Nephron (organoid): ENCODE measurements around the gene SPEG.
"Not testable (repeated sequence)": the region's sequence is repeated elsewhere in the genome, so short reads cannot be mapped to it uniquely, and the experiment has no call there.

ENCODE experiments used
- H3K27ac Mint-ChIP-seq, 3 experiments: 2 replicates each; pipeline ENCODE4 v1.8.0; 2020; ENCODE audit warnings: mixed read lengths in 3 of 3, mild to moderate bottlenecking in 2 of 3, moderate library complexity in 1 of 3
- H3K27me3 Mint-ChIP-seq: 2 replicates; pipeline ENCODE4 v1.8.0; 2021; ENCODE audit warnings: low read depth, mild to moderate bottlenecking, moderate library complexity, mixed read lengths
- H3K36me3 Mint-ChIP-seq: 2 replicates; pipeline ENCODE4 v1.8.0; 2020; ENCODE audit warnings: low read depth, mixed read lengths
- H3K4me1 Mint-ChIP-seq: 2 replicates; pipeline ENCODE4 v1.8.0; 2020; ENCODE audit warnings: mixed read lengths
- H3K4me3 Mint-ChIP-seq, 3 experiments: 2 replicates each; pipeline ENCODE4 v1.8.0; 2020; ENCODE audit warnings: mild to moderate bottlenecking in 3 of 3, mixed read lengths in 3 of 3, moderate library complexity in 2 of 3
- H3K9me3 Mint-ChIP-seq: 2 replicates; pipeline ENCODE4 v1.8.0; 2020; ENCODE audit warnings: mixed read lengths
- CTCF ChIP-seq, 3 experiments: fragments of 200-600 bp; sonication (generic); IDR thresholded peaks; one replicate each; pipeline ENCODE4 v1.5.0; 2021; ENCODE audit warnings: antibody characterized with exemption in 3 of 3; ENCODE audit not compliant: unreplicated experiment in 3 of 3

Gene SPEG

GRCh38 chr2:219406861-219407230 lies 27.8 kb upstream of the SPEG start:
- Mint-ChIP-seq H3K36me3 (no peaks in the 10 kb centered on the region), H3K27ac (peak overlapping the region; percentile 14 to 87 (median 78)), H3K27me3 (peaks cover 7% of the 10 kb centered on the region), H3K9me3 (peaks cover 2% of the 10 kb centered on the region), H3K4me3 (peak overlapping the region in 2 of 3 experiments; percentile 15 to 58), H3K4me1 (peaks cover 74% of the 10 kb centered on the region)
- no peak for TF ChIP-seq CTCF (IDR thresholded peaks at IDR 0.05; ENCODE audit: unreplicated experiment in 3 of 3)

GRCh38 chr2:219407343-219407742 lies 27.3 kb upstream of the SPEG start:
- H3K36me3 Mint-ChIP-seq, H3K4me3 Mint-ChIP-seq, H3K9me3 Mint-ChIP-seq, H3K27me3 Mint-ChIP-seq: not testable (repeated sequence)
- peaks cover 69% of the 10 kb centered on the region for H3K4me1 Mint-ChIP-seq
- H3K27ac Mint-ChIP-seq = peak overlapping the region in 2 of 3 experiments; percentile 78 to 87

- Mint-ChIP-seq H3K4me1 (peaks cover 61% of the 10 kb centered on the region), H3K27ac (peak overlapping the region; percentile 74 to 96 (median 92)), H3K9me3 (peaks cover 6% of the 10 kb centered on the region), H3K27me3 (peaks cover 7% of the 10 kb centered on the region), H3K36me3 (no peaks in the 10 kb centered on the region), H3K4me3 (peak overlapping the region; percentile 21 to 43 (median 38))
- TF ChIP-seq CTCF (IDR thresholded peaks at IDR 0.05; ENCODE audit: unreplicated experiment in 3 of 3) = no peak
Measured at GRCh38 chr2:219408204-219408603, 26.4 kb upstream of the SPEG start.

GRCh38 chr2:219408631-219409030 lies 26.0 kb upstream of the SPEG start:
- Mint-ChIP-seq H3K27me3 (peaks cover 7% of the 10 kb centered on the region), H3K4me3 (peak overlapping the region; percentile 21 to 43 (median 38)), H3K36me3 (no peaks in the 10 kb centered on the region), H3K9me3 (peaks cover 6% of the 10 kb centered on the region), H3K4me1 (peaks cover 57% of the 10 kb centered on the region), H3K27ac (peak overlapping the region; percentile 74 to 96 (median 92))
- TF ChIP-seq CTCF (IDR thresholded peaks at IDR 0.05; ENCODE audit: unreplicated experiment in 3 of 3) = no peak

GRCh38 chr2:219409619-219410018 lies 25.0 kb upstream of the SPEG start:
- peak overlapping the region in 2 of 3 experiments; percentile 63 to 96 for H3K27ac Mint-ChIP-seq
- H3K9me3 Mint-ChIP-seq = peaks cover 6% of the 10 kb centered on the region
- H3K4me3 Mint-ChIP-seq = no peak overlapping the region
- H3K4me1 Mint-ChIP-seq = peaks cover 51% of the 10 kb centered on the region
- H3K36me3 Mint-ChIP-seq = no peaks in the 10 kb centered on the region
- no peak for TF ChIP-seq CTCF (IDR thresholded peaks at IDR 0.05; ENCODE audit: unreplicated experiment in 3 of 3)
- H3K27me3 Mint-ChIP-seq = peaks cover 7% of the 10 kb centered on the region

- Mint-ChIP-seq H3K4me1 (peaks cover 49% of the 10 kb centered on the region), H3K9me3 (peaks cover 6% of the 10 kb centered on the region), H3K36me3 (no peaks in the 10 kb centered on the region), H3K27me3 (peaks cover 7% of the 10 kb centered on the region), H3K4me3 (no peak overlapping the region), H3K27ac (peak overlapping the region in 2 of 3 experiments; percentile 63 to 96)
- no peak for TF ChIP-seq CTCF (IDR thresholded peaks at IDR 0.05; ENCODE audit: unreplicated experiment in 3 of 3)
Measured at GRCh38 chr2:219410390-219410789, 24.3 kb upstream of the SPEG start.
